Pulmonary artery endothelial cell (primary cell): ENCODE data around the gene PSG3. TPM values are rescaled to one million over a fixed set of nuclear protein-coding genes. Genes with fewer than 3 reads are reported as not detected.
"Not testable (repeated sequence)": the region's sequence is repeated elsewhere in the genome, so short reads cannot be mapped to it uniquely, and the experiment has no call there.

Experiments used
- DNase-seq: peaks from one replicate; pipeline ENCODE4 v3.0.0-alpha.2; 2011; ENCODE audit warnings: low read depth, low spot score
- total RNA-seq: library from RNA; depleted of rRNA; stranded (reverse); fragments of >200 nt; gene quantifications from 2 replicates; pipeline ENCODE4 v1.2.3, GENCODE V29; 2014

Gene PSG3
- total RNA-seq, 1 donor from 2014 or later, result not detected

DNA sequence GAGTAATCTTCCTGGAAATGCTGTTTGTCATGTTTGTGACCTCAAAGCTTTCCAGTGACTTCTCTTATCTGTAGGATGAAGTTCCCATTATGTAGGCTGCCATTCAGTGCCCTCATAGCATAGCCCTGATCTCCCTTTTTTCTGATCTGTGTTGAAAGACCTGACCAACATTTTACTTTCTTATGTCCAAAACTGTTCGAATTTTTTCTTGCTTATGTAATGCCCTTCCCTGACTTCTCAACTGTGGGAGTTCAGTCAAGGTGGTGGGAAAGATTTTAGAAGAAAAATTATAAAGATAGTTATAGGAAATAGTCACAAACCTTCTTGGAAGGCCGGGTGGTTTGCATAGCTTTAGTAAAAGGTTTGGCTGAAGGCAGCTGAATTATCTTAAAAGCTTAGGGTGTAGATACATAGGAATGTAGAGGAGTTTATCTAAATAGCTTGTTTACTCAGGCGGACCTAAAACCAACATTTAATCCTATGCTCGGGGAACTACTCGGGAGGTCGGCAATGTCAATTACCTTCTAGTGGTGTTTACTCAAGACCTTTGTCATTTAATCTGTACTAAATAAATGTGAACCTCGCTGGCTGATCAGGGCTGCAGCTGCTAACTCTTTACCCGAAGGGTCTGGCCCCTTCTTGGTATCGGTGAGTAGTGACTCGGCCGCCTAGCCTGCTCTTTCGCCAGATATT is 44.3 kb downstream of the PSG3 start:
- DNase-seq, result no peak

DNA sequence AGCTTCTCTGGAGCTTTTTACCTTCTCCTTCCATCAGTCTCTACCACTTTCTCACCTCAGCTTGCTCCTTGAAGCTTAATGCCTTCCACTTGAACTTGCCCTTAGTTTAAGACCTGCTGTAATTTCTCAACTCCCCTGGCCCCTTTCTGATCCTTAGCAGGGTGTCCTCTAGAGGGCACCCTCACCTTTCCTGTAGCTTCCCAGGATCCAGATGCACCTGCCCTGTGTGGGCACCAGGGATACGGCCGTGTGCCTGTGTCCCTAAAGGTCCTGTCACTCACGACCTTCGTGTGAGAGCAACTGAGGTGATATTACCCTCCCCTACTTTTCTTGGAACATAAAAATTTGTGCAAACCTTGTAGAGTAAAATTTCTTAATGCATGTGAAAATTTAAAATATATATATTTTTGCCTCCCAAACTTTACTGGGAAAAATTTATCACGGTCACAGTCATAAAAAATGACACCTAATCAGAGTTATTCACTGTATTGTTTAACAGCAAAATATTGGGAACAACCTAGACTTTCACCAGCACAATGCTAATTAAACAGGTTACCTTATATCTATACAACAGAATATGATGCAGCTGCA is 46.4 kb downstream of the PSG3 start:
- DNase-seq, result no peak

DNA sequence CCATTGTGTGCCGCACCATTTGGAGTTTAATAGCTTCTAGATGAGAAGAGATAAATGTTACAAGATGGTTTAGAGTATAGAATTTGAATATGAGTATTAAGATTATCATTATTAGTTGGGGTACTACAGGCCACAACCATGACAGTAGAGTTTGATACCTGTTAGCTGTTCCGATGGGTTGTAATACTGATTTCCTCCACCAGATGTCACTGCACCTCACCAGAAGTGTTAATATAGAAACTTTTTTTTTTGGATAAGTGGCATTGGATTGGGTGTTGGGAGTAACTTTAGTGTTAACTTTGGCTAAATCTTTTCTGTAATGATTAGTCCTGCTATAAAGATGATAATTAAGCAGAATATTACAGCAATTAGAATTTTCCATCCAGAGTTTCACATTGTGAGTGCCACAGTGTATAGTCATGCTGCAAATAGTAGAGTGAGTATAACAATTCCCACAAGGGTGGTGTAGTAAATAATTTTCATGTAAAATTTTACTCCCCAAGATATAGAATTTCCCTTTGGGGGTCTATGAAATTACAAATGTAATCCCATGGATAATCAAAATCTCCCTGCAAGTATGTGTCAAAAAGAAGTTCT is 56.3 kb downstream of the PSG3 start:
- no peak for DNase-seq

DNA sequence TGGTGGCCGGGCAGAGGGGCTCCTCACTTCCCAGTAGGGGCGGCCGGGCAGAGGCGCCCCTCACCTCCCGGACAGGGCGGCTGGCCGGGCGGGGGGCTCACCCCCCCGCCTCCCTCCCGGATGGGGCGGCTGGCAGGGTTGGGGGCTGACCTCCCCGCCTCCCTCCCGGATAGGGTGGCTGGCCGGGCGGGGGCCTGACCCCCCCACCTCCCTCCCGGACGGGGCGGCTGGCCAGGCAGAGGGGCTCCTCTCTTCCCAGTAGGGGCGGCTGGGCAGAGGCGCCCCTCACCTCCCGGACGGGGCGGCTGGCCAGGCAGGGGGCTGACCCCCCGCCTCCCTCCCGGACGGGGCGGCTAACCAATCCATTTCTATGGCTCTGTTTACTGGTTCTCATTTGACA is 64.0 kb downstream of the PSG3 start:
- not testable (repeated sequence) for DNase-seq

DNA sequence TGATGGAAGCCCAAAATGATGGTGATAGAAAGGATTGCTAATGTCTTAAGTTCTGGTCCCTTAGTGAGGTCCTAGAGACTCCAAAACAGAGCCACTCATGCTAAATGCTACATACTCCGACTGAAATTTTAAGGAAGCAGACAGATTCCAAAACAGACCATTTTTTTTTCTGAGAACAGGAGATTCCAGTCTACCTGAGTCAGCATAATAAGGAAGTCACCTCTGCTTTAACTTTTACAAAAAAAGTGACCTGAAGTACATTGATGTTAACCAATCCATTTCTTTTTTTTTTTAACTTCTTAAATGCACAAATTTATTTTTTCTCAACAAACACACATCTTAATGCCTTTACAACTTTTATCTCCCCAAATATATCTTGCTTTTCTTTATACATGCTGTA is 65.7 kb downstream of the PSG3 start:
- DNase-seq, result not testable (repeated sequence)

Other genes starting within 250 kb of the PSG3 start
- 0.26 and 0.46 TPM in 2 replicates for gene CEACAM1, start 212.0 kb downstream of the PSG3 start, total RNA-seq
- gene CEACAM8, start 145.6 kb downstream of the PSG3 start, total RNA-seq, result not detected in 2 replicates
- not detected in 2 replicates for gene PSG8, start 25.2 kb upstream of the PSG3 start, total RNA-seq
- gene PSG1, start 139.2 kb upstream of the PSG3 start, total RNA-seq, result under 0.01 TPM in 1 of 2 replicates, not detected in the other
- gene PSG6, start 177.4 kb upstream of the PSG3 start, total RNA-seq, result not detected in 2 replicates
- gene PSG7, start 196.7 kb upstream of the PSG3 start, total RNA-seq, result not detected in 2 replicates